ENCODE data around the gene MYADML2. TPM values are rescaled to one million over a fixed set of nuclear protein-coding genes. Genes with fewer than 3 reads are reported as not detected.

Gene MYADML2
- total and polyA plus RNA-seq, 11 donors: 0.19 to 11.2 (median 3.9) TPM

DNA sequence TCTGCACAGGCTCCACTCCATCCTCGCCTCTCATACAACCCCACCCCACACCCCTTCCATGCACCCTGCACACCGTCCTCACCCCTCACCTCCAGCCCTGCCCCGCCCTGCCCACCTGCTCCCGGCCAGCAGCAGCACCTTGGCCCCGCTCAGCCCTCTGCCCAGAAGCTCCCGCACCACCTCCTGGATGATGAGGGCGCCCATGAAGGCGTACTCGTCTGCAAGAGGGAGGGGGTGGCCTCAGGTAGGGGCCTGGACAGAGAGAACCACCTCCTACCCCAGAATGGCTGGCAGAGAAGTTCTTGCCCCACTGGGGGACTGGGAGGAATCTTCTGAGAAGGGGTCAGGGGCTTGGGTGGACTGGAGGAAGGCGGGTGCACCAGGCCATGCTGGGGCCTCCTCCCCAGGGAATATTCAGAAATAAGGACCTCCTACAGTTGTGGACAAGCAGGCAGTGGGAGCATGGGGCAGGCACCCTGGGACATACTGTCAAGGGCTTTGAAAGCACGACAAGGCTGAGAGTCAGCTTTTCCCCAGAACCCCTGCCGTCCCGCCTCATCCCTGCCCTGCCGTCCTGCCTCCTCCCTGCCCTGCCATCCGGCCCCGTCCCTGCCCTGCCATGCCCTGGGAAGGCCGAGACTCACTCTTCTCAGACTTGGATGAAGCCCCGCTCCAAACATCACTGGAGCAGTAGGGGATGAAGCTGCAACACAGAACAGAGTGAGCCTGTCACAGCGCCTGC, 10.8 kb upstream of the MYADML2 start:
- no peaks in the 10 kb centered on the region for H3K9me3 ChIP-seq
- WGBS, 4 donors: 72 to 85% (median 79%) methylated on average over 14 to 19 of the region's 19 CpGs
- H3K27me3 ChIP-seq: peaks cover 21 to 69% (median 43%) of the 10 kb centered on the region in 9 donors
- H3K4me1 ChIP-seq: peaks cover 2 to 35% (median 11%) of the 10 kb centered on the region in 12 donors
- H3K4me3 ChIP-seq: no peak overlapping the region
- H3K36me3 ChIP-seq: no peaks in the 10 kb centered on the region
- ATAC-seq (no peak), DNase-seq (no peak)
- TF ChIP-seq, protein P1, sequence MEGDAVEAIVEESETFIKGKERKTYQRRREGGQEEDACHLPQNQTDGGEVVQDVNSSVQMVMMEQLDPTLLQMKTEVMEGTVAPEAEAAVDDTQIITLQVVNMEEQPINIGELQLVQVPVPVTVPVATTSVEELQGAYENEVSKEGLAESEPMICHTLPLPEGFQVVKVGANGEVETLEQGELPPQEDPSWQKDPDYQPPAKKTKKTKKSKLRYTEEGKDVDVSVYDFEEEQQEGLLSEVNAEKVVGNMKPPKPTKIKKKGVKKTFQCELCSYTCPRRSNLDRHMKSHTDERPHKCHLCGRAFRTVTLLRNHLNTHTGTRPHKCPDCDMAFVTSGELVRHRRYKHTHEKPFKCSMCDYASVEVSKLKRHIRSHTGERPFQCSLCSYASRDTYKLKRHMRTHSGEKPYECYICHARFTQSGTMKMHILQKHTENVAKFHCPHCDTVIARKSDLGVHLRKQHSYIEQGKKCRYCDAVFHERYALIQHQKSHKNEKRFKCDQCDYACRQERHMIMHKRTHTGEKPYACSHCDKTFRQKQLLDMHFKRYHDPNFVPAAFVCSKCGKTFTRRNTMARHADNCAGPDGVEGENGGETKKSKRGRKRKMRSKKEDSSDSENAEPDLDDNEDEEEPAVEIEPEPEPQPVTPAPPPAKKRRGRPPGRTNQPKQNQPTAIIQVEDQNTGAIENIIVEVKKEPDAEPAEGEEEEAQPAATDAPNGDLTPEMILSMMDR (IDR thresholded peaks at IDR 0.05): no peak
- no peak for TF ChIP-seq POLR2A (IDR thresholded peaks at IDR 0.05)
- intact Hi-C loops (cut with DNase I): loop anchor here in 7 of 10 donors (2.0 to 5.0 kb wide), 6 partner anchors 61 to 195 kb away; partner anchors contain the start of genes CENPX (in 2 of the 7) and LRRC45 (in 2 of the 7)
- no peak overlapping the region for H3K27ac ChIP-seq

DNA sequence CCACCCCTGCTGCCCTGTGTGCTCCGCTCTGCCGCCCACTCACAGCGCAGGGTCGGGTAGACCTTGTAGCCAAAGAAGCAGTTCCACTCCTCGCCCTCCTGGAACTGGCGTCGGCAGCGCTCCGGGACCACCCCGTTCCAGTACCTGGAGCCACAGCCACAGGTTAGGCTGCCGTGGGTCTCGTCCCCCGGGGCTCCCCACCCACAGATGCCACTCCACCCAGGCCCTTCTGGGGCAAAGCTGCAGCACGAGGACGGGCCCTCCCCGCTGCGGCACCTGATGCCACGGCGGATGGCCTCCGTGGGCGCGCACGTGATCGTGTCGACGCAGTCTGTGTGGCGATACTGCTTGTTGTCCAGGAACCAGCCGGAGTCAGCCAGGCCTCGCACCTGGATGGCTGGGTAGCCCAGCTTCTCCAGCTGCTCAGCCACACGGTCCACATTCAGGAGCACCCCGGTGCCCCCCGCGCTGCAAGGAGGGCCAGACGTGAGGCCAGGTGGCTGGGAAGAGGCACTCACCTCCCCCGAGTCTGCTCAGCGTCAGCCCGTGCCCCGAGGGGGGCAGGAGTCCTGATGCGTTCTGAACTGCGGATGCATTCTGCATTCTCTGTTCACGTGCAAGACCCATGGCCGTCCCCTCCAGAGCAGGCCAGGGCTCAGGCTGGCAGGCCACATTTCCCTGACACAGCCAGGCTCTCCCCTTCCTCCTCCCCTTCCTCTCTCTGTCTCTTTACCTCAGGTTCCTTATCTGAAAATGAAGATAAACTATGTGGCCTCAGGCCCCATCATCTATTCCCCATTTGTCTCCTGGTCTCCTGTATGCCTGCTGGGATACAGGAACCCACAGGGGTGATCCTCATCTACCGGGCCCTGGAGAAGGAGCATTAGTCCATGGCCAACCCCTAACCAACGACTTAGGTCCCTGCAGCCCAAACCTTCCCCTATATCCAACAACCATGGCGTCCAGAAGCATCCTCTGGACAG, 9.9 kb upstream of the MYADML2 start:
- no peak for DNase-seq
- H3K27me3 ChIP-seq: peaks cover 19 to 60% (median 34%) of the 10 kb centered on the region in 9 donors
- TF ChIP-seq, protein P1 (IDR thresholded peaks at IDR 0.05): no peak
- TF ChIP-seq POLR2A (IDR thresholded peaks at IDR 0.05): no peak

DNA sequence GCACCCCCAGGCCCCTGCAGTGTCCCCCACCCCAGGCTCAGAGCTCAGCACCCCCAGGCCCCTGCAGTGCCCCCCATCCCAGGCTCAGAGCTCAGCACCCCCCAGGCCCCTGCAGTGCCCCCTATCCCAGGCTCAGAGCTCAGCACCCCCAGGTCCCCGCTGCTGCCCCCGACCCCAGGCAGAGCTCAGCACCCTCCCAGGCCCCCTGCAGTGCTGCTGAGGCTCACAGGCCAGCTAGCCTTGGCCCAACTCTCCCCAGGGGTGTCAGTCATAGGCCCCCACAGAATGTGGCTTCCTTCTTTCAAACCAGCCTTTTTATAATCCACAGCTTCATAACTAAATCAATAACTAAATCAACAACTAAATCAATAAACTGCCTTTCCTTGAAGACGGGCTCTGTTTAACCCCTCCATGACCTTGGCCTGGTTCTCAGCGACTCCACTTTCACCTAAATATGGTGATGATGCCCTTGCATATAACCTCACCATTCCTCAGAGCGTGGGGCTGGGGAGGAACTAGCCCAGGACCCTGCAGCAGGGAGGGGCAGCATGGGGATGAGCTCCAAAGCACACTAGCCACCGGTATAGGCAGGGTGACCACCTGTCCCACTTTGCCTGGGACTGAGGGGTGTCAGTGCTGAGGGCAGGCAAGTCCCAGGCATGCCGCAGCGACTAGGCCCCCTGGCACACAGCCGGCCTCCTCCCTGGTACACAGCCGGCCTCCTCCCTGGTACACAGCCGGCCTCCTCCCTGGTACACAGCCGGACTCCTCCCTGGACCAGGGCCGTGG, 8.9 kb upstream of the MYADML2 start:
- Histone ChIP-seq H3K4me3 (no peak overlapping the region), H3K27me3 (peaks cover 16 to 54% (median 28%) of the 10 kb centered on the region in 9 donors), H3K36me3 (no peaks in the 10 kb centered on the region), H3K4me1 (peaks cover 2 to 20% (median 9%) of the 10 kb centered on the region in 12 donors), H3K9me3 (no peaks in the 10 kb centered on the region), H3K27ac (no peak overlapping the region)
- TF ChIP-seq, protein P1 (IDR thresholded peaks at IDR 0.05): no peak
- no peak for TF ChIP-seq POLR2A (IDR thresholded peaks at IDR 0.05)
- WGBS, 4 donors: 80 to 86% (median 82%) methylated on average over 8 to 13 of the region's 13 CpGs
- DNase-seq (no peak), ATAC-seq (no peak)
- intact Hi-C loops (cut with DNase I): loop anchor here in 5 of 10 donors (5.0 kb wide), 2 partner anchors 66 to 196 kb away; partner anchors contain the start of genes CENPX (in 1 of the 5) and LRRC45 (in 1 of the 5)

More for the DNA sequence above, 9.9 kb upstream of the MYADML2 start:
- ATAC-seq: no peak
- Histone ChIP-seq H3K4me3 (no peak overlapping the region), H3K4me1 (peaks cover 2 to 29% (median 10%) of the 10 kb centered on the region in 12 donors), H3K9me3 (no peaks in the 10 kb centered on the region), H3K27ac (no peak overlapping the region), H3K36me3 (no peaks in the 10 kb centered on the region)
- intact Hi-C loops (cut with DNase I): loop anchor here in 5 of 10 donors (5.0 kb wide), 2 partner anchors 65 to 195 kb away; partner anchors contain the start of genes CENPX (in 1 of the 5) and LRRC45 (in 1 of the 5)
- 75 to 81% (median 77%) methylated on average over 24 to 45 of the region's 45 CpGs for WGBS, 4 donors
